ENCODE measurements around the gene GNB1. TPM values are rescaled to one million over a fixed set of nuclear protein-coding genes. Genes with fewer than 3 reads are reported as not detected.

The GNB1 gene
- total and polyA plus RNA-seq, 9 of the 15 experiments (the other 6 are each of a cell fraction or from before 2014, with no cell fraction given) = 34.3 to 388 (median 114) TPM

DNA sequence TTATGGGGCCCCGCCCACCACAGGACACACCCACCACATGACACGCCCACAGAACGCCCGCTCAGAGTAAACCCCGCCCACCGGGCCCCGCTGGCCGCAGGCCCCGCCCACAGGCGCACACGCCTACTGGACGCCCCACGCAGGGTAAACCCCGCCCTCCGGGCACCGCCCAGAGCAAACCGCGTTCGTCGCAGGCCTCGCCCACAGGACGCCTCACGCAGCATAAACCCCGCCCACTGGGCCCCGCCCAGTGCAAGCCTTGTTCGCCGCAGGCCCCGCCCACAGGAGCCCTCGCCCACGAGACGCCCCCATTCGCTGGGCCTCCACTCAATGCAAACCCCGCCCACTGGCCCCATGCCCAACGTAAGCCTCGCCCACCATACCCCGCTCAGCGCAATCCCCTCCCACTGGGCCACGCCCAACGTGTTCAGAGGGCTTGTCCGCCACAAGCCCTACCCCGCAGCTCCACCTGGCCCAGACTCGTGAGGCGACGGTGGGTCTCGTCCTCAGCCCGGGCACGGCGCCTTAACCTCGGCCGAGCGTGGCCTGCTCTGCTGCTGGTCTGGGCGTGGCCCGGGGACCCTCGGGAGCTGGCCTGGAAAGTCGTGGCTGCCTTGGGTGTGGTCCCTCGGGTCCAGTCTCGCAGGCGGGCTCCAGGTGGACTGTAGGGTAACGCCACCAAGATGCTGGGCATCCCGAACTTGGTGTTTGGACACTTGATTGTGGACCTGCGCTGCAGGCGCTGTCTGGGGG lies 28.6 kb upstream of the GNB1 start:
- Histone ChIP-seq H3K27ac (ENCODE audit: extremely low read depth, low read depth, low read length) (no peak overlapping the region), H3K4me1 (replicated peaks in 1 of 2; ENCODE audit: control insufficient read depth in 2 of 2, insufficient read depth in 2 of 2, low read length in 2 of 2) (peaks cover 9 to 87% of the 10 kb centered on the region in 2 experiments; a peak in 4 of 5 replicates), H4K20me1 (replicated peaks; ENCODE audit: control insufficient read depth, insufficient read depth, low read length) (peaks cover 5% of the 10 kb centered on the region; the same call in 1 of the 2 replicates), H3K4me2 (ENCODE audit: insufficient read depth, low read length) (peak overlapping the region; percentile 78), H3K9me1 (ENCODE audit: control insufficient read depth, insufficient read depth, low read length) (no peaks in the 10 kb centered on the region), H2AFZ (ENCODE audit: low read depth, low read length) (peak overlapping the region; percentile 93), H3K27me3 (ENCODE audit: control insufficient read depth in 2 of 2, insufficient read depth in 2 of 2, low read length in 2 of 2) (peaks cover 1 to 12% of the 10 kb centered on the region in 2 experiments; a peak in 4 of 5 replicates), H3K4me3 (peak overlapping the region; percentile 51), H3K79me2 (ENCODE audit: control insufficient read depth, insufficient read depth, low read length) (no peaks in the 10 kb centered on the region), H3K9me3 (replicated peaks; ENCODE audit: control insufficient read depth, insufficient read depth, low read depth, low read length) (no peaks in the 10 kb centered on the region), H3K36me3 (ENCODE audit: control insufficient read depth, insufficient read depth, low read length) (no peaks in the 10 kb centered on the region), H3K9ac (ENCODE audit: insufficient read depth in 1 of 2, low read depth in 2 of 2, low read length in 2 of 2) (peak overlapping the region; percentile 15 to 91; a peak in 3 of 4 replicates)
- ATAC-seq (peak; percentile 90), DNase-seq (ENCODE audit: extremely low read depth in 1 of 4, low spot score in 3 of 4) (peak; percentile 100), FAIRE-seq (peak; percentile 100)
- CTCF ChIA-PET (ENCODE audit: low intra/inter-chr PET ratio) = interaction anchor here (0.7 kb wide), 1 partner anchor 474 kb away, joined by 3 read pairs; no protein-coding TSS in a partner anchor
- in situ Hi-C loops (cut with MboI) (loop anchor here (10.0 kb wide), 1 partner anchor 555 kb away; no protein-coding TSS in a partner anchor), intact Hi-C loops (cut with micrococcal nuclease) (no loop called here)
- WGBS (ENCODE audit: insufficient coverage, low coverage, missing lambda C conversion rate) = 2% methylated on average over 62 of the region's 62 CpGs
- POLR2A ChIA-PET = interaction anchor here (0.5 kb wide), 1 partner anchor 256 kb away, joined by 3 read pairs; no protein-coding TSS in a partner anchor
- BruUV-seq (replicated peaks) = no TSS peak
- TF ChIP-seq MEIS2 (IDR thresholded peaks at IDR 0.05; ENCODE audit: partially characterized antibody) (peak; percentile 82), ZNF23 (CRISPR knock-in tag; IDR thresholded peaks at IDR 0.05) (no peak), ZNF75A (CRISPR knock-in tag; IDR thresholded peaks at IDR 0.05) (no peak), ZBTB8A (IDR thresholded peaks at IDR 0.05; ENCODE audit: partially characterized antibody) (no peak), NRF1 (conservative IDR thresholded peaks at IDR 0.05 in 1 of 2, IDR thresholded peaks at IDR 0.05 in 1 of 2) (peak; percentile 97), NFIC (IDR thresholded peaks at IDR 0.05) (peak; percentile 97), HDAC6 (IDR thresholded peaks at IDR 0.05; ENCODE audit: low read depth, low read length) (no peak)
- TF ChIP-seq, protein P1, sequence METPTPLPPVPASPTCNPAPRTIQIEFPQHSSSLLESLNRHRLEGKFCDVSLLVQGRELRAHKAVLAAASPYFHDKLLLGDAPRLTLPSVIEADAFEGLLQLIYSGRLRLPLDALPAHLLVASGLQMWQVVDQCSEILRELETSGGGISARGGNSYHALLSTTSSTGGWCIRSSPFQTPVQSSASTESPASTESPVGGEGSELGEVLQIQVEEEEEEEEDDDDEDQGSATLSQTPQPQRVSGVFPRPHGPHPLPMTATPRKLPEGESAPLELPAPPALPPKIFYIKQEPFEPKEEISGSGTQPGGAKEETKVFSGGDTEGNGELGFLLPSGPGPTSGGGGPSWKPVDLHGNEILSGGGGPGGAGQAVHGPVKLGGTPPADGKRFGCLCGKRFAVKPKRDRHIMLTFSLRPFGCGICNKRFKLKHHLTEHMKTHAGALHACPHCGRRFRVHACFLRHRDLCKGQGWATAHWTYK (CRISPR knock-in tag; IDR thresholded peaks at IDR 0.05) = no peak
- TF ChIP-seq, protein P2, sequence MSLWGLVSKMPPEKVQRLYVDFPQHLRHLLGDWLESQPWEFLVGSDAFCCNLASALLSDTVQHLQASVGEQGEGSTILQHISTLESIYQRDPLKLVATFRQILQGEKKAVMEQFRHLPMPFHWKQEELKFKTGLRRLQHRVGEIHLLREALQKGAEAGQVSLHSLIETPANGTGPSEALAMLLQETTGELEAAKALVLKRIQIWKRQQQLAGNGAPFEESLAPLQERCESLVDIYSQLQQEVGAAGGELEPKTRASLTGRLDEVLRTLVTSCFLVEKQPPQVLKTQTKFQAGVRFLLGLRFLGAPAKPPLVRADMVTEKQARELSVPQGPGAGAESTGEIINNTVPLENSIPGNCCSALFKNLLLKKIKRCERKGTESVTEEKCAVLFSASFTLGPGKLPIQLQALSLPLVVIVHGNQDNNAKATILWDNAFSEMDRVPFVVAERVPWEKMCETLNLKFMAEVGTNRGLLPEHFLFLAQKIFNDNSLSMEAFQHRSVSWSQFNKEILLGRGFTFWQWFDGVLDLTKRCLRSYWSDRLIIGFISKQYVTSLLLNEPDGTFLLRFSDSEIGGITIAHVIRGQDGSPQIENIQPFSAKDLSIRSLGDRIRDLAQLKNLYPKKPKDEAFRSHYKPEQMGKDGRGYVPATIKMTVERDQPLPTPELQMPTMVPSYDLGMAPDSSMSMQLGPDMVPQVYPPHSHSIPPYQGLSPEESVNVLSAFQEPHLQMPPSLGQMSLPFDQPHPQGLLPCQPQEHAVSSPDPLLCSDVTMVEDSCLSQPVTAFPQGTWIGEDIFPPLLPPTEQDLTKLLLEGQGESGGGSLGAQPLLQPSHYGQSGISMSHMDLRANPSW (CRISPR knock-in tag; IDR thresholded peaks at IDR 0.05) = 0 out of 2 replicates have a peak, but pooled peaks have one; percentile 94
- TF ChIP-seq, protein P3, sequence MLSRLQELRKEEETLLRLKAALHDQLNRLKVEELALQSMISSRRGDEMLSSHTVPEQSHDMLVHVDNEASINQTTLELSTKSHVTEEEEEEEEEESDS (CRISPR knock-in tag; IDR thresholded peaks at IDR 0.05) = no peak
- TF ChIP-seq, protein P4, sequence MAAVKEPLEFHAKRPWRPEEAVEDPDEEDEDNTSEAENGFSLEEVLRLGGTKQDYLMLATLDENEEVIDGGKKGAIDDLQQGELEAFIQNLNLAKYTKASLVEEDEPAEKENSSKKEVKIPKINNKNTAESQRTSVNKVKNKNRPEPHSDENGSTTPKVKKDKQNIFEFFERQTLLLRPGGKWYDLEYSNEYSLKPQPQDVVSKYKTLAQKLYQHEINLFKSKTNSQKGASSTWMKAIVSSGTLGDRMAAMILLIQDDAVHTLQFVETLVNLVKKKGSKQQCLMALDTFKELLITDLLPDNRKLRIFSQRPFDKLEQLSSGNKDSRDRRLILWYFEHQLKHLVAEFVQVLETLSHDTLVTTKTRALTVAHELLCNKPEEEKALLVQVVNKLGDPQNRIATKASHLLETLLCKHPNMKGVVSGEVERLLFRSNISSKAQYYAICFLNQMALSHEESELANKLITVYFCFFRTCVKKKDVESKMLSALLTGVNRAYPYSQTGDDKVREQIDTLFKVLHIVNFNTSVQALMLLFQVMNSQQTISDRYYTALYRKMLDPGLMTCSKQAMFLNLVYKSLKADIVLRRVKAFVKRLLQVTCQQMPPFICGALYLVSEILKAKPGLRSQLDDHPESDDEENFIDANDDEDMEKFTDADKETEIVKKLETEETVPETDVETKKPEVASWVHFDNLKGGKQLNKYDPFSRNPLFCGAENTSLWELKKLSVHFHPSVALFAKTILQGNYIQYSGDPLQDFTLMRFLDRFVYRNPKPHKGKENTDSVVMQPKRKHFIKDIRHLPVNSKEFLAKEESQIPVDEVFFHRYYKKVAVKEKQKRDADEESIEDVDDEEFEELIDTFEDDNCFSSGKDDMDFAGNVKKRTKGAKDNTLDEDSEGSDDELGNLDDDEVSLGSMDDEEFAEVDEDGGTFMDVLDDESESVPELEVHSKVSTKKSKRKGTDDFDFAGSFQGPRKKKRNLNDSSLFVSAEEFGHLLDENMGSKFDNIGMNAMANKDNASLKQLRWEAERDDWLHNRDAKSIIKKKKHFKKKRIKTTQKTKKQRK (IDR thresholded peaks at IDR 0.05; ENCODE audit: borderline replicate concordance, low read depth, low read length) = no peak
